ENCODE measurements around the gene PLCXD3. TPM values are rescaled to one million over a fixed set of nuclear protein-coding genes. Genes with fewer than 3 reads are reported as not detected.

The PLCXD3 gene
- total and polyA plus RNA-seq, 9 of the 15 experiments (the other 6 are each of a cell fraction or from before 2014, with no cell fraction given): not detected

- TF ChIP-seq ZNF277 (CRISPR knock-in tag; IDR thresholded peaks at IDR 0.05; ENCODE audit: borderline replicate concordance) (no peak), SIRT6 (IDR thresholded peaks at IDR 0.05; ENCODE audit: low read depth, low read length) (no peak), ZBTB33 (CRISPR knock-in tag; IDR thresholded peaks at IDR 0.05) (no peak), RBM17 (IDR thresholded peaks at IDR 0.05; ENCODE audit: borderline replicate concordance, low read depth, low read length) (no peak), CEBPZ (IDR thresholded peaks at IDR 0.05; ENCODE audit: borderline replicate concordance, low read depth, low read length) (no peak), SAFB (IDR thresholded peaks at IDR 0.05; ENCODE audit: borderline replicate concordance, low read depth, low read length) (no peak), THRAP3 (IDR thresholded peaks at IDR 0.05; ENCODE audit: borderline replicate concordance) (no peak)
Measured at GRCh38 chr5:41406936-41407335, 103.5 kb downstream of the PLCXD3 start (continued).

All from K562 (cell line).